ENCODE data around the gene MMP11. TPM values are rescaled to one million over a fixed set of nuclear protein-coding genes. Genes with fewer than 3 reads are reported as not detected.

Gene MMP11
- total and polyA plus RNA-seq, 2 of the 13 experiments (the other 11 are each of a cell fraction or from before 2014, with no cell fraction given) = 8.9 to 28.6 TPM

- TF ChIP-seq ZNF432 (CRISPR knock-in tag; IDR thresholded peaks at IDR 0.05; ENCODE audit: borderline replicate concordance) (no peak), E2F5 (CRISPR knock-in tag; conservative IDR thresholded peaks at IDR 0.05) (no peak), ZFP36L1 (CRISPR knock-in tag; IDR thresholded peaks at IDR 0.05) (no peak), ZNF816 (CRISPR knock-in tag; IDR thresholded peaks at IDR 0.05; ENCODE audit: borderline replicate concordance) (0 out of 2 replicates have a peak, but pooled peaks have one; percentile 33), MBD4 (IDR thresholded peaks at IDR 0.05; ENCODE audit: borderline replicate concordance, low read length) (no peak), GABPA (IDR thresholded peaks at IDR 0.05; ENCODE audit: low read depth, low read length) (peak; percentile 75), GABPA (CRISPR knock-in tag; IDR thresholded peaks at IDR 0.05; ENCODE audit: low read depth) (peak; percentile 79), MED13 (CRISPR knock-in tag; IDR thresholded peaks at IDR 0.05) (no peak), DNMT3B (CRISPR knock-in tag; conservative IDR thresholded peaks at IDR 0.05) (no peak), KLF15 (CRISPR knock-in tag; IDR thresholded peaks at IDR 0.05; ENCODE audit: borderline replicate concordance) (no peak), ETV6 (CRISPR knock-in tag; conservative IDR thresholded peaks at IDR 0.05) (no peak), ZNF251 (CRISPR knock-in tag; IDR thresholded peaks at IDR 0.05) (no peak), MAZ (IDR thresholded peaks at IDR 0.05; ENCODE audit: borderline replicate concordance, low read depth, low read length) (peak; percentile 40; the same call in 1 of the 2 replicates), MAZ (CRISPR knock-in tag; IDR thresholded peaks at IDR 0.05; ENCODE audit: low read depth) (peak; percentile 84), TMF1 (CRISPR knock-in tag; IDR thresholded peaks at IDR 0.05; ENCODE audit: low read depth) (peak; percentile 64; the same call in 1 of the 2 replicates), KIAA2018 (CRISPR knock-in tag; IDR thresholded peaks at IDR 0.05; ENCODE audit: borderline replicate concordance) (no peak), GFI1 (CRISPR knock-in tag; IDR thresholded peaks at IDR 0.05; ENCODE audit: borderline replicate concordance) (no peak), RARA (CRISPR knock-in tag; IDR thresholded peaks at IDR 0.05) (no peak), ZKSCAN1 (IDR thresholded peaks at IDR 0.05; ENCODE audit: low read length) (no peak), MAFK (conservative IDR thresholded peaks at IDR 0.05 in 1 of 2, IDR thresholded peaks at IDR 0.05 in 1 of 2; ENCODE audit: low read length in 2 of 2) (no peak), ZNF34 (CRISPR knock-in tag; IDR thresholded peaks at IDR 0.05; ENCODE audit: borderline replicate concordance) (no peak), ZNF737 (CRISPR knock-in tag; IDR thresholded peaks at IDR 0.05; ENCODE audit: borderline replicate concordance) (no peak), GLI4 (CRISPR knock-in tag; IDR thresholded peaks at IDR 0.05; ENCODE audit: borderline replicate concordance) (no peak)
Measured at GRCh38 chr22:23750714-23751440, 21.8 kb upstream of the MMP11 start, which contains the start of gene ZNF70 (continued).
